A549 (cell line): Measurements from ENCODE around the gene PRKCE.

ENCODE experiments used
- CHD4 ChIP-seq: fragments of 200-600 bp; sonication (generic); IDR thresholded peaks from 2 replicates; pipeline ENCODE4 v1.6.1; 2016; ENCODE audit warnings: antibody characterized with exemption, mild to moderate bottlenecking, borderline replicate concordance
- CTCF ChIP-seq: fragments of >200 bp; sonication (Bioruptor Twin); formaldehyde crosslinking; IDR thresholded peaks from 3 replicates; pipeline ENCODE4 v1.5.1; 2016
- ESRRA ChIP-seq: fragments of 150-350 bp; IDR thresholded peaks from 2 replicates; pipeline ENCODE4 v1.6.1; 2014; ENCODE audit warnings: mild to moderate bottlenecking, low read length, borderline replicate concordance
- POLR2A ChIP-seq: IDR thresholded peaks from 2 replicates; pipeline ENCODE4 v1.6.1; 2012; ENCODE audit warnings: mild to moderate bottlenecking, low read length
- REST ChIP-seq: fragments of 200-600 bp; sonication (generic); IDR thresholded peaks from 2 replicates; pipeline ENCODE4 v1.6.1; 2016; ENCODE audit warnings: antibody characterized with exemption, mild to moderate bottlenecking, moderate library complexity

GRCh38 chr2:46025081-46025480, 373.6 kb downstream of the PRKCE start:
- TF ChIP-seq REST (no peak), CTCF (no peak), CHD4 (no peak), POLR2A (no peak), ESRRA (no peak)
